ENCODE data around the gene DOCK6.

The DOCK6 gene

GRCh38 chr19:11288349-11288748 is 26.0 kb upstream of the DOCK6 start:
- in situ Hi-C loops (cut with MboI; ENCODE audit: low sequenced_read_pairs, unreplicated experiment) = no loop called here
- peak; percentile 34 for DNase-seq (ENCODE audit: low spot score)

GRCh38 chr19:11286312-11286974 is 24.1 kb upstream of the DOCK6 start:
- in situ Hi-C loops (cut with MboI; ENCODE audit: low sequenced_read_pairs, unreplicated experiment) = no loop called here
- TF ChIP-seq CTCF (IDR thresholded peaks at IDR 0.05; ENCODE audit: borderline replicate concordance, control extremely low read depth, extremely low read depth, insufficient read depth, missing control alignments) = no peak

More at GRCh38 chr19:11288349-11288748, 26.0 kb upstream of the DOCK6 start:
- no peak for TF ChIP-seq CTCF (IDR thresholded peaks at IDR 0.05; ENCODE audit: borderline replicate concordance, control extremely low read depth, extremely low read depth, insufficient read depth, missing control alignments)

GRCh38 chr19:11284515-11284914 is 22.2 kb upstream of the DOCK6 start:
- in situ Hi-C loops (cut with MboI; ENCODE audit: low sequenced_read_pairs, unreplicated experiment) = no loop called here
- DNase-seq (ENCODE audit: low spot score) = no peak
- no peak for TF ChIP-seq CTCF (IDR thresholded peaks at IDR 0.05; ENCODE audit: borderline replicate concordance, control extremely low read depth, extremely low read depth, insufficient read depth, missing control alignments)

More at GRCh38 chr19:11286312-11286974, 24.1 kb upstream of the DOCK6 start:
- peak; percentile 31 for DNase-seq (ENCODE audit: low spot score)

GRCh38 chr19:11281356-11282049 is 19.2 kb upstream of the DOCK6 start:
- in situ Hi-C loops (cut with MboI; ENCODE audit: low sequenced_read_pairs, unreplicated experiment) = no loop called here
- no peak for DNase-seq (ENCODE audit: low spot score)
- TF ChIP-seq CTCF (IDR thresholded peaks at IDR 0.05; ENCODE audit: borderline replicate concordance, control extremely low read depth, extremely low read depth, insufficient read depth, missing control alignments) = no peak

GRCh38 chr19:11279505-11280236 is 17.3 kb upstream of the DOCK6 start:
- DNase-seq (ENCODE audit: low spot score) = peak; percentile 74
- in situ Hi-C loops (cut with MboI; ENCODE audit: low sequenced_read_pairs, unreplicated experiment) = no loop called here
- TF ChIP-seq CTCF (IDR thresholded peaks at IDR 0.05; ENCODE audit: borderline replicate concordance, control extremely low read depth, extremely low read depth, insufficient read depth, missing control alignments) = no peak

- no peak for TF ChIP-seq CTCF (IDR thresholded peaks at IDR 0.05; ENCODE audit: borderline replicate concordance, control extremely low read depth, extremely low read depth, insufficient read depth, missing control alignments)
- in situ Hi-C loops (cut with MboI; ENCODE audit: low sequenced_read_pairs, unreplicated experiment) = no loop called here
- no peak for DNase-seq (ENCODE audit: low spot score)
Observed at GRCh38 chr19:11278670-11279069, 16.3 kb upstream of the DOCK6 start.
